H1 (cell line): ENCODE data around the gene ELOVL2. TPM values are rescaled to one million over a fixed set of nuclear protein-coding genes. Genes with fewer than 3 reads are reported as not detected.

ENCODE experiments used
- ATF2 ChIP-seq: IDR thresholded peaks from 2 replicates; pipeline ENCODE4 v1.6.1; 2012; ENCODE audit warnings: low read length, inconsistent platforms
- ATF3 ChIP-seq: IDR thresholded peaks from 2 replicates; pipeline ENCODE4 v1.6.1; 2011; ENCODE audit warnings: low read depth, mild to moderate bottlenecking, low read length; ENCODE audit not compliant: insufficient read depth
- BCL11A ChIP-seq, 2 experiments: IDR thresholded peaks; one replicate each; pipeline ENCODE4 v1.6.1; 2011; ENCODE audit warnings: low read depth in 2 of 2, low read length in 2 of 2, mild to moderate bottlenecking in 2 of 2
- CEBPB ChIP-seq: IDR thresholded peaks from 2 replicates; pipeline ENCODE4 v1.6.1; 2012; ENCODE audit warnings: low read depth, low read length
- CTBP2 ChIP-seq: IDR thresholded peaks from 2 replicates; pipeline ENCODE4 v1.7.0; 2011; ENCODE audit warnings: borderline replicate concordance, mild to moderate bottlenecking, moderate library complexity, mixed read lengths, low read length; ENCODE audit not compliant: insufficient read depth, insufficient read length
- CTCF ChIP-seq, 3 experiments: IDR thresholded peaks; 1 replicate in 2 of 3; 2 replicates in 1 of 3; pipeline versions ENCODE4 v1.5.1 to v1.6.1; 2011; ENCODE audit warnings: low read length in 3 of 3, mild to moderate bottlenecking in 3 of 3, inconsistent platforms in 2 of 3, low read depth in 1 of 3, moderate library complexity in 1 of 3; ENCODE audit not compliant: insufficient read depth in 1 of 3; ENCODE audit errors: control extremely low read depth in 1 of 3
- EGR1 ChIP-seq: IDR thresholded peaks from 2 replicates; pipeline ENCODE4 v1.6.1; 2011; ENCODE audit warnings: low read depth, low read length, borderline replicate concordance
- EZH2 ChIP-seq: fragments of 200-600 bp; sonication (generic); IDR thresholded peaks from 2 replicates; pipeline ENCODE4 v1.7.1; 2012; ENCODE audit warnings: low read depth, mild to moderate bottlenecking, moderate library complexity, low read length, inconsistent platforms; ENCODE audit not compliant: severe bottlenecking
- GTF2F1 ChIP-seq: IDR thresholded peaks from 2 replicates; pipeline ENCODE4 v1.6.1; 2012; ENCODE audit warnings: low read depth, low read length, improper control_type of control experiment, borderline replicate concordance
- JUN ChIP-seq: IDR thresholded peaks from 2 replicates; pipeline ENCODE4 v1.6.1; 2011; ENCODE audit warnings: low read depth, mild to moderate bottlenecking, improper control_type of control experiment, low read length
- JUND ChIP-seq: IDR thresholded peaks from 2 replicates; pipeline ENCODE4 v1.6.1; 2011; ENCODE audit warnings: mild to moderate bottlenecking, improper control_type of control experiment, low read length
- POLR2AphosphoS5 ChIP-seq: IDR thresholded peaks from 2 replicates; pipeline ENCODE4 v1.6.1; 2011; ENCODE audit warnings: low read depth, low read length
- POU5F1 ChIP-seq: IDR thresholded peaks from 2 replicates; pipeline ENCODE4 v1.6.1; 2011; ENCODE audit warnings: low read depth, mild to moderate bottlenecking, low read length, moderate library complexity
- RFX5 ChIP-seq: IDR thresholded peaks from 2 replicates; pipeline ENCODE4 v1.6.1; 2011; ENCODE audit warnings: low read depth, low read length, improper control_type of control experiment, borderline replicate concordance
- RNF2 ChIP-seq: fragments of 200-900, 300-1000 bp; sonication (generic); IDR thresholded peaks from 2 replicates; pipeline ENCODE4 v1.7.1; 2016; ENCODE audit warnings: borderline replicate concordance, low read depth, mild to moderate bottlenecking, antibody characterized with exemption, low read length; ENCODE audit not compliant: poor library complexity, severe bottlenecking; ENCODE audit errors: missing control alignments
- SAP30 ChIP-seq: fragments of 300-600 bp; sonication (generic); IDR thresholded peaks from 2 replicates; pipeline ENCODE4 v1.7.1; 2012; ENCODE audit warnings: low read length, moderate library complexity, mild to moderate bottlenecking, inconsistent platforms; ENCODE audit not compliant: insufficient read depth, insufficient replicate concordance
- SP1 ChIP-seq: IDR thresholded peaks from 2 replicates; pipeline ENCODE4 v1.6.1; 2011; ENCODE audit warnings: low read depth, low read length
- SRF ChIP-seq: IDR thresholded peaks from 2 replicates; pipeline ENCODE4 v1.6.1; 2011; ENCODE audit warnings: mild to moderate bottlenecking, low read depth, low read length, moderate library complexity
- TBP ChIP-seq: IDR thresholded peaks from 2 replicates; pipeline ENCODE4 v1.6.1; 2011; ENCODE audit warnings: low read depth, low read length, improper control_type of control experiment
- YY1 ChIP-seq: IDR thresholded peaks from 2 replicates; pipeline ENCODE4 v1.6.1; 2011; ENCODE audit warnings: low read depth, mild to moderate bottlenecking, low read length
- ZNF274 ChIP-seq: IDR thresholded peaks from 2 replicates; pipeline ENCODE4 v1.7.0; 2012; ENCODE audit warnings: low read length, borderline replicate concordance; ENCODE audit errors: extremely low read depth
- polyA plus RNA-seq, 7 experiments: library from polyadenylated mRNA; depleted of rRNA in 3 of 7; stranded (reverse) in 5 of 7; unstranded in 2 of 7; fragments of >200 nt in 5 of 7; fragments of 200-250 nt in 2 of 7; gene quantifications; 1 replicate in 5 of 7; 2 replicates in 1 of 7; 4 replicates in 1 of 7; pipeline versions ENCODE4 v1.2.1 to v1.2.3, GENCODE V29; 2011 to 2013; ENCODE audit warnings: missing spikeins in 2 of 7, mixed read lengths in 2 of 7
- total RNA-seq: library from RNA; stranded (reverse); fragmentation: NEBNext Ultra II Directional; extraction: Animal tissue kit (Norgen Biotek cat#: 25700); gene quantifications from 2 replicates; pipeline ENCODE4 v1.2.1, GENCODE V29; 2021

ELOVL2 gene
- total and polyA plus RNA-seq, 2 of the 8 experiments (the other 6 are each of a cell fraction or from before 2014, with no cell fraction given), result 0.42 to 0.89 TPM

- TF ChIP-seq ATF3, result no peak
- TF ChIP-seq GTF2F1, result no peak
- TF ChIP-seq SRF, result no peak
- TF ChIP-seq SAP30, result no peak
- no peak for TF ChIP-seq BCL11A (IDR thresholded peaks at IDR 0.05; ENCODE audit: low read depth in 2 of 2, low read length in 2 of 2)
- TF ChIP-seq POLR2AphosphoS5, result no peak
- TF ChIP-seq TBP, result no peak
- peak; percentile 59 for TF ChIP-seq JUND
- TF ChIP-seq CTBP2, result no peak
- TF ChIP-seq POU5F1, result no peak
- no peak for TF ChIP-seq ZNF274
- no peak for TF ChIP-seq CEBPB
- TF ChIP-seq YY1, result peak; percentile 94
- peak; percentile 96 for TF ChIP-seq ATF2
- no peak for TF ChIP-seq EGR1
- no peak for TF ChIP-seq JUN
- no peak for TF ChIP-seq EZH2
- TF ChIP-seq SP1, result no peak
- TF ChIP-seq RFX5, result peak; percentile 11; the same call in 1 of the 2 replicates
- TF ChIP-seq RNF2, result no peak
- TF ChIP-seq CTCF (IDR thresholded peaks at IDR 0.05; ENCODE audit: control extremely low read depth in 1 of 3, insufficient read depth in 1 of 3, low read depth in 1 of 3, low read length in 3 of 3), result peak; percentile 96 to 99 (median 98)
Measured at GRCh38 chr6:10954590-10955010, 89.5 kb downstream of the ELOVL2 start (continued).
